Left lung (tissue), 10 donors: Measurements from ENCODE around the gene MZB1. TPM values are rescaled to one million over a fixed set of nuclear protein-coding genes. Genes with fewer than 3 reads are reported as not detected.

Experiments used
- ATAC-seq: fragments of 200-7000 bp; cut with Tn5 transposase; one replicate; pipeline ENCODE4 v1.9.1; 2020; ENCODE audit warnings: moderate library complexity
- DNase-seq, 4 donors: peaks; one replicate each; pipeline ENCODE4 v3.0.0-alpha.2; 2013 to 2020
- H3K27ac ChIP-seq, 2 donors: fragments of 200-600 bp; sonication (generic) in 1 of 2; one replicate each; pipeline versions ENCODE4 v1.5.0 to v1.8.0; 2020 to 2021
- H3K27me3 ChIP-seq, 2 donors: fragments of 200-600 bp; sonication (generic) in 1 of 2; one replicate each; pipeline versions ENCODE4 v1.5.0 to v1.8.0; 2020 to 2021
- H3K36me3 ChIP-seq, 2 donors: fragments of 200-600 bp; sonication (generic) in 1 of 2; one replicate each; pipeline versions ENCODE4 v1.5.0 to v1.8.0; 2020 to 2021
- H3K4me1 ChIP-seq, 2 donors: fragments of 200-600 bp; one replicate each; pipeline ENCODE4 v1.8.0; 2021
- H3K4me3 ChIP-seq, 2 donors: fragments of 200-600 bp; sonication (generic) in 1 of 2; one replicate each; pipeline versions ENCODE4 v1.5.0 to v1.8.0; 2020 to 2021; ENCODE audit warnings: mild to moderate bottlenecking in 1 of 2
- H3K9me3 ChIP-seq, 2 donors: fragments of 200-600 bp; sonication (generic) in 1 of 2; one replicate each; pipeline versions ENCODE4 v1.5.0 to v1.8.0; 2020 to 2021
- CTCF ChIP-seq, 2 donors: fragments of 200-600 bp; sonication (generic) in 1 of 2; IDR thresholded peaks; one replicate each; pipeline versions ENCODE4 v1.5.0 to v1.8.0; 2021; ENCODE audit warnings: antibody characterized with exemption in 2 of 2
- intact Hi-C, 2 donors: fragments of 100-400 bp; cut with DNase I; formaldehyde crosslinking; loops; one replicate each; pipeline versions ENCODE4 v1.11.2 to v1.14.2; 2022
- polyA plus RNA-seq, 6 donors: library from polyadenylated mRNA; unstranded; fragments of 120-200 nt; gene quantifications; one replicate each; pipeline ENCODE4 v1.2.1, GENCODE V29; 2013; ENCODE audit not compliant: insufficient read length in 6 of 6
- total RNA-seq, 2 donors: library from RNA; stranded (reverse); fragmentation: NEBNext Ultra II Directional; extraction: Animal tissue kit (Norgen Biotek cat#: 25700); gene quantifications; one replicate each; pipeline ENCODE4 v1.2.1, GENCODE V29; 2021
- donor health status: DM: no; HTN: yes; CAD: no.
- donor health status: DM: no; HTN: no; CAD: no.

The MZB1 gene
- total and polyA plus RNA-seq, 8 donors = 0.41 to 10.6 (median 0.72) TPM

DNA sequence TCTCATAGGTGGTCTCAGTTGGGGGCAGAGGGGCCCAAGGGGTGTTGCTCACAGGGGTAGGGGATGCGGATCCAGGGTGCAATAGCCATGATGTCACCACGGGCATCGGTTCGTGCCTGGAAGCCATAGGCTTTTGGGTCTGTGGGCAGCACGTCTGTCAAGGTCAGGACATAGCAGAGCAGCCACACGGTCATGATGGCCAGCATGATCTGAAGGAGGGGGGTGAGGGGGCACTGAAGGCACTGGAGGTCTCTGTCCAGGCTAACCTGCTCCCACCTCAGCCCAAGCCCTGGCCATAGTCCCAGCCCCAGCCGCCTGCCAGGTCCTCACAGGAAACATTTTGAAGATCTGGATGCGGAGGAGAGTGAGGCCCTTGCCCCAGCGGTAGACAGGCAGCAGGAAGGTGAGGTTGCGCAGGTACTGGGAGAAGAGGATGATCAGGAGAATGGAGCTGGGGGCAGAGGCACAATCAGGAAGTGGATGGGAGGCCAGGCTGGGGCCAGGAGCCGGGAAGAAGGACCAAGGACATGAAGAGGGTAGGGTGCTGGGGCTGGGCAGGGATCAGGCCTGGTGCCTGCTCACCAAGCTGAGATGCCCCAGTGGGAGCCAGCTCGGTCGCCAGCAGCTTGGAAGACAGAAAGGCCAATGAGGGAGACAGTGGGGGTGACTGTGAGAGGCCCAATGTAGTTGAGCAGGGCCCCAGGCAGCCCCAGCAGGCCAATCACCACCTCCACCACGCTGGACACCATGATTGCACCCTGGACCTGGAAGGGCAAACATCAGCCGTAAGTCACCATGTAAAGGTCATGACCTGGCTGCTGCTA is 9.9 kb downstream of the MZB1 start:
- ATAC-seq (no peak), DNase-seq (no peak)
- Histone ChIP-seq H3K9me3 (no peaks in the 10 kb centered on the region), H3K4me1 (peaks cover 0 to 9% of the 10 kb centered on the region in 2 donors), H3K27me3 (no peaks in the 10 kb centered on the region), H3K4me3 (no peak overlapping the region), H3K36me3 (peaks cover 0 to 4% of the 10 kb centered on the region in 2 donors), H3K27ac (no peak overlapping the region)
- TF ChIP-seq CTCF (IDR thresholded peaks at IDR 0.05) = no peak
- intact Hi-C loops = no loop called here

GRCh38 chr5:139378941-139379361 is 10.8 kb downstream of the MZB1 start:
- H3K4me3 ChIP-seq = no peak overlapping the region
- H3K27me3 ChIP-seq = no peaks in the 10 kb centered on the region
- no peak overlapping the region for H3K27ac ChIP-seq
- no peak for TF ChIP-seq CTCF (IDR thresholded peaks at IDR 0.05)
- ATAC-seq (no peak), DNase-seq (no peak)
- no peaks in the 10 kb centered on the region for H3K4me1 ChIP-seq
- no peaks in the 10 kb centered on the region for H3K9me3 ChIP-seq
- intact Hi-C loops = no loop called here
- peaks cover 0 to 11% of the 10 kb centered on the region in 2 donors for H3K36me3 ChIP-seq

DNA sequence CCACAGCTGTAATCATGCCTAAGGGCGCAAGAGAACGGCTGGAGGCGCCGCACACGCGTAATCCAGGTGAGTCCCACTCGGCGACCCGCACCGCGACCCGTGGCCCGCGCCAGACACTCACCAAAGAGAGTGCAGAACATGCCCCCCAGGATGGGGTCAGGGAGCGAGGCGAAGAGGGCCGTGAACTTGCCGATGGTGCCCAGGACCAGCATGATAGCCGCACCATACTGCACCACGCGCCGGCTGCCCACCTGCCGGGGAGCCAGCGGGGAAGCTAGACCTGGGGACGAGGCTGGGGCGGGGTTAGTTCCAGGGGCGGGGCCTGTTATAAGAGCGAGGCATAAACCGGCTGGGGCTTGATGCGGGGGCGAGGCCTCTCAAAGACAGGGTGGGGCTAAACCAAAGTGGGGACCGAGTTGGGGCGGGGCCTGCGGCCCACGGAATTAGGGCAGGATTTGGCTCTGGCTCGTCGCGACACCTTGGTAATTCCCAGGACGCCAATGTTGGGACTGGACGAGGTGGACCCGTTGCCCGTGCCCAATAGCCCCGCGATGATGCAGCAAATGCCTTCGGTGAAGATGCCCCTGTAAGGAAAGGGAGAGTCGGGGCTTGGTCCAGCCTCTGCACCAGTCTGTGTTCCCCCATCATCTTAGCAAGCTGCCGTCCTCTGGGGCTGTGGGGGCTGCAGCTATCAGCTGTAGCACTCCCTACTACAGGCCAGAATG is 11.4 kb downstream of the MZB1 start:
- DNase-seq = no peak
- peaks cover 0 to 16% of the 10 kb centered on the region in 2 donors for H3K36me3 ChIP-seq
- H3K27me3 ChIP-seq = no peaks in the 10 kb centered on the region
- no peak overlapping the region for H3K4me3 ChIP-seq
- no peak overlapping the region for H3K27ac ChIP-seq
- H3K9me3 ChIP-seq = no peaks in the 10 kb centered on the region
- TF ChIP-seq CTCF (IDR thresholded peaks at IDR 0.05) = no peak
- intact Hi-C loops = no loop called here
- H3K4me1 ChIP-seq = no peaks in the 10 kb centered on the region
- no peak for ATAC-seq

DNA sequence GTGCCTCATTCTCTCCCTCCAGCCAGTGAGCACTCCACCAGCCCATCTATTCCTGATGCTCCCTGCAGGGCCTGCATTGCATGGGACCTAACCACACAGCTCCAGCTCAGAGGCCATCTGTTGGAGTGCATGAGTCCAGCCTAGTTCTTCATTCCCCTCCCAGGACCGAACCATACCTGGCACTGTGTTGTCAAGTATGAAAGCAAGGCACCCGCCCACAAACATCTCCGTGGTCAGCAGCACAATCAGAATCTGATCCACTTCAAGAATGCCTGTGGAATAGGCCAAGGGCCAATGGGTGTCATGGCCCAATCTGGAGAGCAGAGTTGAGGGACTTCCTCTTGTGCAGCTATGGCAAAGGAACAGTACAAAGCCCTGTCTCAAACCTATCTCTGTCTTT is 12.5 kb downstream of the MZB1 start:
- H3K27ac ChIP-seq = no peak overlapping the region
- no peaks in the 10 kb centered on the region for H3K9me3 ChIP-seq
- DNase-seq (no peak), ATAC-seq (no peak)
- peaks cover 0 to 25% of the 10 kb centered on the region in 2 donors for H3K36me3 ChIP-seq
- H3K4me3 ChIP-seq = no peak overlapping the region
- no peaks in the 10 kb centered on the region for H3K27me3 ChIP-seq
- intact Hi-C loops = no loop called here
- no peaks in the 10 kb centered on the region for H3K4me1 ChIP-seq
- TF ChIP-seq CTCF (IDR thresholded peaks at IDR 0.05) = no peak

DNA sequence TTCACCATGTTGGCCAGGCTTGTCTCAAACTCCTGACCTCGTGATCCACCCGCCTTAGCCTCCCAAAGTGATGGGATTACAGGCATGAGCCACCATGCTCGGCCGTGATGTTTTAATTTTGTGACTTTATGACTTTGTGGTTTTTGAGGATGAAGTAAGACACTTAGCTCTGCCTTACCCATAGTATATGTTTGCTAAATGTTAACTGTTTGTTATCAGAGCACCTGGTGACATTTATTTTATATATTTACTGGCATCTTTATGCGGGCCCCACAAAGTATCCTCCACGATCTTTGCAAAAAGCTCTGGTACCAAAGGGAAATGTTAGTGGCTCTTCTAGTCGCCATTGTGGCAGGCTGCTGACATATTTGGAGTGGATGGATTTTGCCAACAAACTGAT is 13.3 kb downstream of the MZB1 start:
- no peaks in the 10 kb centered on the region for H3K9me3 ChIP-seq
- DNase-seq (no peak), ATAC-seq (no peak)
- H3K27me3 ChIP-seq = no peaks in the 10 kb centered on the region
- intact Hi-C loops = no loop called here
- H3K4me3 ChIP-seq = no peak overlapping the region
- no peak overlapping the region for H3K27ac ChIP-seq
- H3K36me3 ChIP-seq = peaks cover 0 to 34% of the 10 kb centered on the region in 2 donors
- no peak for TF ChIP-seq CTCF (IDR thresholded peaks at IDR 0.05)
- no peaks in the 10 kb centered on the region for H3K4me1 ChIP-seq
